Aorta (tissue), 5 donors: ENCODE measurements around the gene RLN1. TPM values are rescaled to one million over a fixed set of nuclear protein-coding genes. Genes with fewer than 3 reads are reported as not detected.
"Not testable (repeated sequence)": the region's sequence is repeated elsewhere in the genome, so short reads cannot be mapped to it uniquely, and the experiment has no call there.

Experiments
- ATAC-seq: fragments of 200-7000 bp; cut with Tn5 transposase; one replicate; pipeline ENCODE4 v1.9.1; 2022; ENCODE audit warnings: moderate library complexity; ENCODE audit not compliant: low FRiP score
- DNase-seq, 2 donors: peaks; one replicate each; pipeline ENCODE4 v3.0.0-alpha.2; 2020
- H3K27ac ChIP-seq, 2 donors: one replicate each; pipeline ENCODE4 v1.5.1; 2013; ENCODE audit warnings: low read length in 2 of 2, mild to moderate bottlenecking in 2 of 2, moderate library complexity in 2 of 2, control low read depth in 1 of 2, inconsistent platforms in 1 of 2, low read depth in 1 of 2
- H3K27me3 ChIP-seq, 2 donors: one replicate each; pipeline ENCODE4 v1.6.1; 2013; ENCODE audit warnings: control low read depth in 1 of 2, low read length in 1 of 2, mild to moderate bottlenecking in 1 of 2, moderate library complexity in 1 of 2; ENCODE audit not compliant: insufficient read depth in 2 of 2, control insufficient read depth in 1 of 2
- H3K36me3 ChIP-seq, 2 donors: one replicate each; pipeline ENCODE4 v1.6.1; 2013; ENCODE audit warnings: control low read depth in 1 of 2, low read length in 1 of 2, mild to moderate bottlenecking in 1 of 2; ENCODE audit not compliant: insufficient read depth in 2 of 2, control insufficient read depth in 1 of 2
- H3K4me1 ChIP-seq, 2 donors: one replicate each; pipeline ENCODE4 v1.6.1; 2013; ENCODE audit warnings: low read length in 2 of 2, control low read depth in 1 of 2, mild to moderate bottlenecking in 1 of 2, moderate library complexity in 1 of 2; ENCODE audit not compliant: insufficient read depth in 2 of 2, control insufficient read depth in 1 of 2
- H3K4me3 ChIP-seq, 2 donors: one replicate each; pipeline ENCODE4 v1.5.1; 2013; ENCODE audit warnings: low read length in 2 of 2, control low read depth in 1 of 2, mild to moderate bottlenecking in 1 of 2
- H3K9me3 ChIP-seq: one replicate; pipeline ENCODE4 v1.6.1; 2013; ENCODE audit warnings: mild to moderate bottlenecking, low read length; ENCODE audit not compliant: control insufficient read depth
- WGBS, 2 donors: extraction: QIAGEN DNeasy Blood & Tissue Kit; methylation state at CpG; one replicate each; pipeline ENCODE4 v1.1.7; 2013; 5-methylcytosine and 5-hydroxymethylcytosine counted together
- intact Hi-C, 2 donors: fragments of 100-400 bp; cut with DNase I; formaldehyde crosslinking; loops; one replicate each; pipeline versions ENCODE4 v1.14.2 to v1.15.0; 2022
- polyA plus RNA-seq, 2 donors: library from polyadenylated mRNA; stranded (reverse); fragments of 200-250 nt; gene quantifications; one replicate each; pipeline ENCODE4 v1.2.3, GENCODE V29; 2013
- total RNA-seq, 2 donors: library from RNA; stranded (reverse); fragmentation: NEBNext Ultra II Directional; extraction: Animal tissue kit (Norgen Biotek cat#: 25700); gene quantifications; one replicate each; pipeline ENCODE4 v1.2.1, GENCODE V29; 2021
- donor health status: healthy with polysubstance abuse.
- donor health status: Bipolar disorder and iron deficiency.
- donor health status: DM: no; HTN: no; CAD: no.
- donor health status: DM: no; HTN: no; CAD: no.
- donor health status: DM: yes; HTN: yes; CAD: no.

The RLN1 gene
- total and polyA plus RNA-seq, 4 donors = not detected

- ATAC-seq (no peak), DNase-seq (no peak)
- H3K27me3 ChIP-seq = no peaks in the 10 kb centered on the region
- intact Hi-C loops = no loop called here
- H3K27ac ChIP-seq = no peak overlapping the region
- H3K4me3 ChIP-seq = no peak overlapping the region
- no peaks in the 10 kb centered on the region for H3K36me3 ChIP-seq
- H3K9me3 ChIP-seq = no peaks in the 10 kb centered on the region
- 83 to 89% methylated on average over 2 of the region's 2 CpGs for WGBS, 2 donors
- H3K4me1 ChIP-seq = no peaks in the 10 kb centered on the region
Observed at GRCh38 chr9:5305741-5306140, 33.9 kb downstream of the RLN1 start.

DNA sequence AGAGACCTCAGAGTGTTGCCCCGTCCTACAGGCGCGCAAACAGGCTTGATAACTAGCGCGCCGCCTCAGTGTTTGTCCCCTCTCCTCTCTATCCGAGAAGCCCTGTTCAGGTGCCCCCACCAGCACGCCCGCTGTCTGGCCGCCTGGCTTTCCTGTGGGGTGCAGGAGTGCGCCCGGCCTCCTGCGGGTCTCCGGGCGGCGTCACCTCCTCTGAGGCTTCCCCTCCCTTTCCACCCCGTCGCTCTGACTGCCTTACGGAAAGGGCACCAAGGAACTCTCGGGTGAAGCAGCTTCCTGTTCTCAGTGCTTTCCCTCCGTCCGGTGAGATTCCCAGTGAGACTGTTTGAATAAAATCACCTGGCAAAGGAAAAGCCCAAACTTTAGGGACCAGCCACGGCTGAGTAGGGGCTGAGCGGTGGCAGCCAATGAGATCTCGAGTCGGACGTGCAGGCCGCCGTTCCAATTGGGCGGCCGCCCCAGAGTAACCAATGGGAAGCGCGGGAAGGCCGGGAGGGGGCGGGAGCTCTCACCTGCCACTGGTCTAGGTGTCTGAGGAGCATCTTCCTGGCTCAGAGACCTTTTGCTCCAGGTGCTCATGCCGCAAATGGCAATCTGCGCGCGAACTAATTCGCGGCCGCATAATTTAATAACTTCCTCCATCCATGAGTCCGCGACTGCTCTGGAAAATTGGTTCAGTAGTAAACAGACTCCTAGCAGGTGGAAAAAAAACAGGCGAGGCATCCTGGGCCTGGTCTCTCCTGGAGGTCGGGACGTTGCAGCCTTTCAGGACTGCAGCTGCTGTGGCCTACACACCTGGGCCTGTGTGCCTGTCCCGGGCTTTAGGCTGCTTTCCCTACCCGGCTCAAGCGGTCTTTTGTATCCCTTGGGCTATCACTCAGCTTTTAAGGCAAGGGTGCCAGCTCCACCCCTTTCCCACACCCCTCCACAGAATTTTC lies 35.6 kb downstream of the RLN1 start, which contains the start of gene RLN2:
RLN2 (minus strand) TSS at position 877 of the 956 bp plus-strand sequence; CDS start at position 741, 136 bp downstream.
- ATAC-seq = peak; percentile 96
- WGBS, 2 donors = 25 to 26% methylated on average over 15 of the region's 50 CpGs
- H3K9me3 ChIP-seq, H3K36me3 ChIP-seq, H3K27ac ChIP-seq, DNase-seq, H3K4me1 ChIP-seq, H3K27me3 ChIP-seq, H3K4me3 ChIP-seq, intact Hi-C loops: not testable (repeated sequence)

GRCh38 chr9:5301544-5301943 lies 38.1 kb downstream of the RLN1 start:
- no peaks in the 10 kb centered on the region for H3K9me3 ChIP-seq
- no peaks in the 10 kb centered on the region for H3K4me1 ChIP-seq
- DNase-seq (no peak), ATAC-seq (no peak)
- H3K27ac ChIP-seq = no peak overlapping the region
- H3K4me3 ChIP-seq = no peak overlapping the region
- 83 to 85% methylated on average over 4 of the region's 4 CpGs for WGBS, 2 donors
- intact Hi-C loops = no loop called here
- H3K27me3 ChIP-seq = no peaks in the 10 kb centered on the region
- H3K36me3 ChIP-seq = no peaks in the 10 kb centered on the region

GRCh38 chr9:5292141-5292540 lies 47.5 kb downstream of the RLN1 start:
- no peak for DNase-seq
- intact Hi-C loops = no loop called here
- ATAC-seq = no peak
- Histone ChIP-seq H3K36me3 (no peaks in the 10 kb centered on the region), H3K27ac (no peak overlapping the region), H3K27me3 (peaks cover 0 to 2% of the 10 kb centered on the region in 2 donors), H3K4me3 (no peak overlapping the region), H3K4me1 (no peaks in the 10 kb centered on the region), H3K9me3 (peaks cover 1% of the 10 kb centered on the region)
- 84 to 86% methylated on average over 1 of the region's 1 CpG for WGBS, 2 donors

- H3K4me1 ChIP-seq = no peaks in the 10 kb centered on the region
- DNase-seq (no peak), ATAC-seq (no peak)
- 62 to 72% methylated on average over 1 of the region's 1 CpG for WGBS, 2 donors
- H3K9me3 ChIP-seq = peaks cover 1% of the 10 kb centered on the region
- H3K27me3 ChIP-seq = peaks cover 0 to 2% of the 10 kb centered on the region in 2 donors
- no peak overlapping the region for H3K27ac ChIP-seq
- H3K36me3 ChIP-seq = no peaks in the 10 kb centered on the region
- H3K4me3 ChIP-seq = no peak overlapping the region
- intact Hi-C loops = no loop called here
Observed at GRCh38 chr9:5288591-5288990, 51.1 kb downstream of the RLN1 start.

DNA sequence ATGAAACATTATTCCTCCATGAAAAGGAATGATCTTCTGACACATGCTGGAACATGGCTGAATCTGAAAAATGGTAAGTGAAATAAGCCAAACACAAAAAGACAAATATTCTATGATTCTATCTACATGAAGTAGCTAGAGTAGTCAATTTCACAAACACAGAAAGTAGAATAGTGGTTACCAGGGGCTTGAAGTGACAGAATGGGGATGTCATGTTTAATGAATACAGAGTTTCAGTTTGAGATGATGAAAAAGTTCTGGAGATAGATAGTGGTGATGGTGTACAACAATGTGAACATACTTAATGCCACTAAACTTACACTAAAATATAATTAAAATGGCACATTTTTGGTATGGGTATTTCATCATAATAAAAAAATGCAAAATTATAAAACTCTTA lies 53.4 kb downstream of the RLN1 start:
- ATAC-seq = no peak
- intact Hi-C loops = no loop called here

More for the DNA sequence above, 53.4 kb downstream of the RLN1 start:
- DNase-seq = no peak
- no peak overlapping the region for H3K27ac ChIP-seq
- no peaks in the 10 kb centered on the region for H3K27me3 ChIP-seq
- no peaks in the 10 kb centered on the region for H3K36me3 ChIP-seq
- H3K9me3 ChIP-seq = no peaks in the 10 kb centered on the region
- H3K4me3 ChIP-seq = no peak overlapping the region
- no peaks in the 10 kb centered on the region for H3K4me1 ChIP-seq

Other genes with a start within 250 kb of the RLN1 start
- not detected for gene INSL6, start 154.2 kb downstream of the RLN1 start, total RNA-seq
- not detected for gene INSL6, start 154.2 kb downstream of the RLN1 start, polyA plus RNA-seq
- not detected for gene INSL4, start 108.5 kb downstream of the RLN1 start, total RNA-seq
- not detected for gene INSL4, start 108.5 kb downstream of the RLN1 start, polyA plus RNA-seq
- not detected for gene RLN2, start 35.2 kb downstream of the RLN1 start, total RNA-seq
- not detected for gene RLN2, start 35.2 kb downstream of the RLN1 start, polyA plus RNA-seq
- gene PLGRKT, start 98.0 kb upstream of the RLN1 start, total RNA-seq = 10 to 100 TPM in 1 of 2 donors, 1 to 10 TPM in 1; 8.8 to 10.6 TPM
- gene PLGRKT, start 98.0 kb upstream of the RLN1 start, polyA plus RNA-seq = 10 to 100 TPM; 12.6 to 31.7 TPM
- 1 to 10 TPM; 3.8 to 5.7 TPM for gene CD274, start 110.7 kb upstream of the RLN1 start, total RNA-seq
- 1 to 10 TPM; 1.9 to 2.1 TPM for gene CD274, start 110.7 kb upstream of the RLN1 start, polyA plus RNA-seq
- 1 to 10 TPM; 5.3 to 5.4 TPM for gene PDCD1LG2, start 170.7 kb upstream of the RLN1 start, total RNA-seq
- 1 to 10 TPM; 1.6 to 3.8 TPM for gene PDCD1LG2, start 170.7 kb upstream of the RLN1 start, polyA plus RNA-seq